ENCODE data around the gene OSBPL5.

OSBPL5 gene

GRCh38 chr11:3124821-3125220 is 40.3 kb downstream of the OSBPL5 start:
- Histone ChIP-seq H3K27ac (ENCODE audit: extremely low read depth, low read depth, low read length) (no peak overlapping the region), H3K4me3 (ENCODE audit: low read depth, low read length) (no peak overlapping the region), H3K36me3 (ENCODE audit: control insufficient read depth in 2 of 2, insufficient read depth in 1 of 2, low read length in 2 of 2) (peaks cover 0 to 55% of the 10 kb centered on the region in 2 experiments; a peak in 1 of 3 replicates), H3K4me1 (ENCODE audit: control insufficient read depth, insufficient read depth, low read length) (no peaks in the 10 kb centered on the region), H3K9me3 (ENCODE audit: control insufficient read depth, insufficient read depth, low read depth, low read length) (no peaks in the 10 kb centered on the region)
- no peak for TF ChIP-seq KLF1 (tag by site-specific recombination; IDR thresholded peaks at IDR 0.05)
- no peak for TF ChIP-seq ZNF830 (tag by site-specific recombination; IDR thresholded peaks at IDR 0.05; ENCODE audit: low read depth)
- TF ChIP-seq MZF1 (tag by site-specific recombination; IDR thresholded peaks at IDR 0.05; ENCODE audit: borderline replicate concordance): no peak
- TF ChIP-seq ZNF664 (tag by site-specific recombination; IDR thresholded peaks at IDR 0.05): no peak
- TF ChIP-seq ZSCAN4 (tag by site-specific recombination; IDR thresholded peaks at IDR 0.05): no peak
- TF ChIP-seq ZFP41 (tag by site-specific recombination; IDR thresholded peaks at IDR 0.05; ENCODE audit: borderline replicate concordance): no peak
- TF ChIP-seq SCRT1 (tag by site-specific recombination; IDR thresholded peaks at IDR 0.05; ENCODE audit: borderline replicate concordance): no peak
- TF ChIP-seq, protein P1, sequence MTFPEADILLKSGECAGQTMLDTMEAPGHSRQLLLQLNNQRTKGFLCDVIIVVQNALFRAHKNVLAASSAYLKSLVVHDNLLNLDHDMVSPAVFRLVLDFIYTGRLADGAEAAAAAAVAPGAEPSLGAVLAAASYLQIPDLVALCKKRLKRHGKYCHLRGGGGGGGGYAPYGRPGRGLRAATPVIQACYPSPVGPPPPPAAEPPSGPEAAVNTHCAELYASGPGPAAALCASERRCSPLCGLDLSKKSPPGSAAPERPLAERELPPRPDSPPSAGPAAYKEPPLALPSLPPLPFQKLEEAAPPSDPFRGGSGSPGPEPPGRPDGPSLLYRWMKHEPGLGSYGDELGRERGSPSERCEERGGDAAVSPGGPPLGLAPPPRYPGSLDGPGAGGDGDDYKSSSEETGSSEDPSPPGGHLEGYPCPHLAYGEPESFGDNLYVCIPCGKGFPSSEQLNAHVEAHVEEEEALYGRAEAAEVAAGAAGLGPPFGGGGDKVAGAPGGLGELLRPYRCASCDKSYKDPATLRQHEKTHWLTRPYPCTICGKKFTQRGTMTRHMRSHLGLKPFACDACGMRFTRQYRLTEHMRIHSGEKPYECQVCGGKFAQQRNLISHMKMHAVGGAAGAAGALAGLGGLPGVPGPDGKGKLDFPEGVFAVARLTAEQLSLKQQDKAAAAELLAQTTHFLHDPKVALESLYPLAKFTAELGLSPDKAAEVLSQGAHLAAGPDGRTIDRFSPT (tag by site-specific recombination; IDR thresholded peaks at IDR 0.05): no peak
- TF ChIP-seq ZNF549 (tag by site-specific recombination; IDR thresholded peaks at IDR 0.05): no peak
- TF ChIP-seq, protein P2, sequence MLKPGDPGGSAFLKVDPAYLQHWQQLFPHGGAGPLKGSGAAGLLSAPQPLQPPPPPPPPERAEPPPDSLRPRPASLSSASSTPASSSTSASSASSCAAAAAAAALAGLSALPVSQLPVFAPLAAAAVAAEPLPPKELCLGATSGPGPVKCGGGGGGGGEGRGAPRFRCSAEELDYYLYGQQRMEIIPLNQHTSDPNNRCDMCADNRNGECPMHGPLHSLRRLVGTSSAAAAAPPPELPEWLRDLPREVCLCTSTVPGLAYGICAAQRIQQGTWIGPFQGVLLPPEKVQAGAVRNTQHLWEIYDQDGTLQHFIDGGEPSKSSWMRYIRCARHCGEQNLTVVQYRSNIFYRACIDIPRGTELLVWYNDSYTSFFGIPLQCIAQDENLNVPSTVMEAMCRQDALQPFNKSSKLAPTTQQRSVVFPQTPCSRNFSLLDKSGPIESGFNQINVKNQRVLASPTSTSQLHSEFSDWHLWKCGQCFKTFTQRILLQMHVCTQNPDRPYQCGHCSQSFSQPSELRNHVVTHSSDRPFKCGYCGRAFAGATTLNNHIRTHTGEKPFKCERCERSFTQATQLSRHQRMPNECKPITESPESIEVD (tag by site-specific recombination; IDR thresholded peaks at IDR 0.05): no peak
- TF ChIP-seq ZNF404 (tag by site-specific recombination; IDR thresholded peaks at IDR 0.05): no peak
- TF ChIP-seq, protein P3, sequence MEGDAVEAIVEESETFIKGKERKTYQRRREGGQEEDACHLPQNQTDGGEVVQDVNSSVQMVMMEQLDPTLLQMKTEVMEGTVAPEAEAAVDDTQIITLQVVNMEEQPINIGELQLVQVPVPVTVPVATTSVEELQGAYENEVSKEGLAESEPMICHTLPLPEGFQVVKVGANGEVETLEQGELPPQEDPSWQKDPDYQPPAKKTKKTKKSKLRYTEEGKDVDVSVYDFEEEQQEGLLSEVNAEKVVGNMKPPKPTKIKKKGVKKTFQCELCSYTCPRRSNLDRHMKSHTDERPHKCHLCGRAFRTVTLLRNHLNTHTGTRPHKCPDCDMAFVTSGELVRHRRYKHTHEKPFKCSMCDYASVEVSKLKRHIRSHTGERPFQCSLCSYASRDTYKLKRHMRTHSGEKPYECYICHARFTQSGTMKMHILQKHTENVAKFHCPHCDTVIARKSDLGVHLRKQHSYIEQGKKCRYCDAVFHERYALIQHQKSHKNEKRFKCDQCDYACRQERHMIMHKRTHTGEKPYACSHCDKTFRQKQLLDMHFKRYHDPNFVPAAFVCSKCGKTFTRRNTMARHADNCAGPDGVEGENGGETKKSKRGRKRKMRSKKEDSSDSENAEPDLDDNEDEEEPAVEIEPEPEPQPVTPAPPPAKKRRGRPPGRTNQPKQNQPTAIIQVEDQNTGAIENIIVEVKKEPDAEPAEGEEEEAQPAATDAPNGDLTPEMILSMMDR (tag by site-specific recombination; IDR thresholded peaks at IDR 0.05): no peak
- TF ChIP-seq, protein P4, sequence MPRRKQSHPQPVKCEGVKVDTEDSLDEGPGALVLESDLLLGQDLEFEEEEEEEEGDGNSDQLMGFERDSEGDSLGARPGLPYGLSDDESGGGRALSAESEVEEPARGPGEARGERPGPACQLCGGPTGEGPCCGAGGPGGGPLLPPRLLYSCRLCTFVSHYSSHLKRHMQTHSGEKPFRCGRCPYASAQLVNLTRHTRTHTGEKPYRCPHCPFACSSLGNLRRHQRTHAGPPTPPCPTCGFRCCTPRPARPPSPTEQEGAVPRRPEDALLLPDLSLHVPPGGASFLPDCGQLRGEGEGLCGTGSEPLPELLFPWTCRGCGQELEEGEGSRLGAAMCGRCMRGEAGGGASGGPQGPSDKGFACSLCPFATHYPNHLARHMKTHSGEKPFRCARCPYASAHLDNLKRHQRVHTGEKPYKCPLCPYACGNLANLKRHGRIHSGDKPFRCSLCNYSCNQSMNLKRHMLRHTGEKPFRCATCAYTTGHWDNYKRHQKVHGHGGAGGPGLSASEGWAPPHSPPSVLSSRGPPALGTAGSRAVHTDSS (tag by site-specific recombination; IDR thresholded peaks at IDR 0.05): no peak
- no peak for TF ChIP-seq GLI4 (tag by site-specific recombination; IDR thresholded peaks at IDR 0.05)
- TF ChIP-seq ZNF596 (tag by site-specific recombination; IDR thresholded peaks at IDR 0.05): no peak
- no peak for TF ChIP-seq ZNF121 (tag by site-specific recombination; IDR thresholded peaks at IDR 0.05)
- ChIA-PET CTCF (no interaction called here), POLR2A (no interaction called here)

Measured in HEK293 (cell line).